Right lobe of liver (tissue), 6 donors: ENCODE data around the gene OLA1. TPM values are rescaled to one million over a fixed set of nuclear protein-coding genes. Genes with fewer than 3 reads are reported as not detected.
A peak's percentile ranks its signal among the peaks of the same experiment; 100 is the strongest.

Experiments used
- ATAC-seq, 4 donors: fragments of 200-7000 bp; cut with Tn5 transposase; one replicate each; pipeline ENCODE4 v1.9.1; 2020; ENCODE audit warnings: mild to moderate bottlenecking in 4 of 4, moderate library complexity in 4 of 4
- DNase-seq, 3 donors: peaks; one replicate each; pipeline ENCODE4 v3.0.0-alpha.2; 2020
- H3K27ac ChIP-seq, 3 donors: fragments of 200-600 bp; one replicate each; pipeline ENCODE4 v1.8.0; 2022
- H3K27me3 ChIP-seq, 2 donors: fragments of 200-600 bp; one replicate each; pipeline ENCODE4 v1.8.0; 2022
- H3K36me3 ChIP-seq, 4 donors: fragments of 200-600 bp; sonication (generic) in 1 of 4; one replicate each; pipeline versions ENCODE4 v1.5.1 to v1.8.0; 2017 to 2022; ENCODE audit warnings: control low read depth in 1 of 4
- H3K4me1 ChIP-seq, 4 donors: fragments of 200-600 bp; sonication (generic) in 1 of 4; one replicate each; pipeline versions ENCODE4 v1.5.1 to v1.8.0; 2017 to 2022; ENCODE audit warnings: control low read depth in 1 of 4
- H3K4me3 ChIP-seq, 3 donors: fragments of 200-600 bp; one replicate each; pipeline ENCODE4 v1.8.0; 2022
- H3K9me3 ChIP-seq, 4 donors: fragments of 200-600 bp; sonication (generic) in 1 of 4; one replicate each; pipeline versions ENCODE4 v1.5.1 to v1.8.0; 2017 to 2022; ENCODE audit warnings: control low read depth in 1 of 4
- POLR2A ChIP-seq: fragments of 450-650 bp; IDR thresholded peaks from one replicate; pipeline ENCODE4 v1.6.1; 2017; ENCODE audit warnings: antibody characterized with exemption, mild to moderate bottlenecking
- WGBS: methylation state at CpG from one replicate; pipeline ENCODE4 v1.1.6; 2018; ENCODE audit warnings: low coverage, low lambda C conversion rate; ENCODE audit not compliant: insufficient coverage; ENCODE audit errors: missing lambda C conversion rate; 5-methylcytosine and 5-hydroxymethylcytosine counted together
- intact Hi-C, 2 donors: fragments of 100-400 bp; cut with DNase I; formaldehyde crosslinking; loops; one replicate each; pipeline versions ENCODE4 v1.11.2 to v1.14.1; 2022
- total RNA-seq, 6 experiments: library from RNA; depleted of rRNA in 2 of 6; stranded (reverse); fragments of >200 nt in 2 of 6; fragmentation: NEBNext Ultra II Directional in 3 of 6; extraction: Animal tissue kit (Norgen Biotek cat#: 25700) in 3 of 6; gene quantifications; one replicate each; pipeline versions ENCODE4 v1.1.0 to v1.2.4, GENCODE V29; 2016 to 2023
- TF ChIP-seq, protein P1 (sequence below), 4 donors: fragments of 200-600 bp in 3 of 4; fragments of 450-650 bp in 1 of 4; IDR thresholded peaks; one replicate each; pipeline versions ENCODE4 v1.5.1 to v1.8.0; 2016 to 2022; ENCODE audit warnings: antibody characterized with exemption in 4 of 4, mild to moderate bottlenecking in 2 of 4
- donor health status: DM: no; HTN: yes; CAD: no.
- donor health status: DM: no; HTN: no; CAD: no.
- donor health status: DM: no; HTN: no; CAD: no.
- donor health status: DM: no; HTN: yes; CAD: no.
- donor health status: DM: no; HTN: yes; CAD: no.

OLA1 gene
- total RNA-seq, 6 experiments from 2014 or later, result 22.2 to 60.8 (median 38.6) TPM

DNA sequence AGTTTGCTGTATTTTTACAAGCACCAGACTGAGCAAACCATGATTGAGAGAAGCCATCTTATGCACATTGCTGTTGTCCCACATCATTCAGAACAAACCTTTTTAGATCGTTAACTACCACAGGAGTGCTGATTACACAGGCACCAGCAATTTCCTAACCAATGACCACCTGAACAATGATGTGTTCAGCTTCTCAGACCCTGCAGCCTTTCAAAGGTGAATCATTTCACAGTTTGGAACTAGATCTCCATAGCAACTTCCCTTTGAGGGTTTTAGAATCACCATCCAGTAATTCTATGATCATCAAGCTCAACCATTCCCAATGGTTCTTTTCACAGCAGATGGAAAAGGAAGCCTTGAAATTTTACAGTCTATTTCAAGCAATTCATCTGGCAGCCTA, 71.4 kb downstream of the OLA1 start:
- 100% methylated on average over 1 of the region's 1 CpG for WGBS
- H3K27ac ChIP-seq, result no peak overlapping the region
- no peak for TF ChIP-seq POLR2A
- TF ChIP-seq, protein P1, sequence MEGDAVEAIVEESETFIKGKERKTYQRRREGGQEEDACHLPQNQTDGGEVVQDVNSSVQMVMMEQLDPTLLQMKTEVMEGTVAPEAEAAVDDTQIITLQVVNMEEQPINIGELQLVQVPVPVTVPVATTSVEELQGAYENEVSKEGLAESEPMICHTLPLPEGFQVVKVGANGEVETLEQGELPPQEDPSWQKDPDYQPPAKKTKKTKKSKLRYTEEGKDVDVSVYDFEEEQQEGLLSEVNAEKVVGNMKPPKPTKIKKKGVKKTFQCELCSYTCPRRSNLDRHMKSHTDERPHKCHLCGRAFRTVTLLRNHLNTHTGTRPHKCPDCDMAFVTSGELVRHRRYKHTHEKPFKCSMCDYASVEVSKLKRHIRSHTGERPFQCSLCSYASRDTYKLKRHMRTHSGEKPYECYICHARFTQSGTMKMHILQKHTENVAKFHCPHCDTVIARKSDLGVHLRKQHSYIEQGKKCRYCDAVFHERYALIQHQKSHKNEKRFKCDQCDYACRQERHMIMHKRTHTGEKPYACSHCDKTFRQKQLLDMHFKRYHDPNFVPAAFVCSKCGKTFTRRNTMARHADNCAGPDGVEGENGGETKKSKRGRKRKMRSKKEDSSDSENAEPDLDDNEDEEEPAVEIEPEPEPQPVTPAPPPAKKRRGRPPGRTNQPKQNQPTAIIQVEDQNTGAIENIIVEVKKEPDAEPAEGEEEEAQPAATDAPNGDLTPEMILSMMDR (IDR thresholded peaks at IDR 0.05), result no peak
- intact Hi-C loops, result no loop called here
- no peaks in the 10 kb centered on the region for H3K9me3 ChIP-seq
- H3K4me3 ChIP-seq, result no peak overlapping the region
- H3K36me3 ChIP-seq, result no peaks in the 10 kb centered on the region
- DNase-seq (no peak), ATAC-seq (no peak)
- peaks cover 0 to 10% (median 4%) of the 10 kb centered on the region in 4 donors for H3K4me1 ChIP-seq
- H3K27me3 ChIP-seq, result no peaks in the 10 kb centered on the region

DNA sequence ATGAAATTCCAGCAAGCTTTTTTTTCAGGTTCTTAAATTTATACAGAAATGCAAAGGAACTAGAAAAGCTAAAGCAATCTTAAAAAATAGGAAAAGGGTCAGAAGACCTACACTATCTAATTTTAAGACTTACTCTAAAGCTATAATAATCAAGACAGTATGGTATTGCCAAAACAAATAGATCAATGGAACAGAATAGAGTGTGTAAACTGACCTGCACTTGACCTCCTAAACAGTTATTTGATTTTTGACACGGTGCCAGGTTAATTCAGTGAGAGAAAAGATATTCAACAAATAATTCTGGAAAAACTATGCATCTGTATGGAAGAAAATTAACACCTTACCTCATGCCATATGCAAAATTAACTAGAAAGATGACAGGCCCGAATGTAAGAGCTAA, 73.6 kb downstream of the OLA1 start:
- H3K27me3 ChIP-seq, result no peaks in the 10 kb centered on the region
- intact Hi-C loops, result no loop called here

DNA sequence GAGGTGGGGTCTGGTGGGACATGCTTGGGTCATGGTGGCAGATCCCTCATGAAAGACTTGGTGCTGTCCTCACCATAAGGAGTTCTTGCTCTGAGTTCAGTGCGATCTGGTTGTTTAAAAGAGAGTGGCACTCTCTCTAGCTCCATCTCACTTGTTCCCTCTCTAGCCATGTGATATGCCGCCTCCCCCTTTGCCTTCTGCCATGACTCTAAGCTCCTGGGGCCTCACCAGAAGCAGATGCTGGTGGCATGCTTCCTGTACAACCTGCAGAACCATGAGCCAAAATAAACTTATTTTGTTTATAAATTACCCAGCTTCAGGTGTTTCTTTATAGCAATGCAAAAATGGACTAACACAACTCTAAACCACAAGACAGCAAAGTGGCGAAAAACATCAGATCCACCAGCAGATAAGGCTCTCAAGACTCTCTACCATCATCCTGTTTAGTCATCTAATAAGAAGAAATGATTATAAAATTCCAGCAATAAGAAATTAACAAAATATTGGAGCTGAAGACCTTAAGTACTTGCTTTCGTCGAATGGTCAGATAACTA, 75.5 kb downstream of the OLA1 start:
- H3K27me3 ChIP-seq, result no peaks in the 10 kb centered on the region
- H3K36me3 ChIP-seq, result no peaks in the 10 kb centered on the region
- no peak overlapping the region for H3K27ac ChIP-seq
- DNase-seq (no peak), ATAC-seq (no peak)
- H3K4me1 ChIP-seq, result peaks cover 0 to 10% (median 4%) of the 10 kb centered on the region in 4 donors
- intact Hi-C loops, result no loop called here
- TF ChIP-seq, protein P1 (IDR thresholded peaks at IDR 0.05), result no peak
- no peak for TF ChIP-seq POLR2A
- H3K9me3 ChIP-seq, result peaks cover 0 to 11% (median 2%) of the 10 kb centered on the region in 4 donors
- WGBS, result 76% methylated on average over 3 of the region's 5 CpGs
- H3K4me3 ChIP-seq, result no peak overlapping the region

More for the DNA sequence above, 73.6 kb downstream of the OLA1 start:
- H3K4me1 ChIP-seq, result peaks cover 0 to 10% (median 4%) of the 10 kb centered on the region in 4 donors
- H3K9me3 ChIP-seq, result peaks cover 0 to 3% (median 0%) of the 10 kb centered on the region in 4 donors
- WGBS, result 45% methylated on average over 2 of the region's 2 CpGs
- DNase-seq (no peak), ATAC-seq (peak; percentile 64 to 90 (median 81))
- no peak overlapping the region for H3K27ac ChIP-seq
- no peaks in the 10 kb centered on the region for H3K36me3 ChIP-seq
- TF ChIP-seq, protein P1 (IDR thresholded peaks at IDR 0.05), result no peak
- no peak for TF ChIP-seq POLR2A
- H3K4me3 ChIP-seq, result no peak overlapping the region

DNA sequence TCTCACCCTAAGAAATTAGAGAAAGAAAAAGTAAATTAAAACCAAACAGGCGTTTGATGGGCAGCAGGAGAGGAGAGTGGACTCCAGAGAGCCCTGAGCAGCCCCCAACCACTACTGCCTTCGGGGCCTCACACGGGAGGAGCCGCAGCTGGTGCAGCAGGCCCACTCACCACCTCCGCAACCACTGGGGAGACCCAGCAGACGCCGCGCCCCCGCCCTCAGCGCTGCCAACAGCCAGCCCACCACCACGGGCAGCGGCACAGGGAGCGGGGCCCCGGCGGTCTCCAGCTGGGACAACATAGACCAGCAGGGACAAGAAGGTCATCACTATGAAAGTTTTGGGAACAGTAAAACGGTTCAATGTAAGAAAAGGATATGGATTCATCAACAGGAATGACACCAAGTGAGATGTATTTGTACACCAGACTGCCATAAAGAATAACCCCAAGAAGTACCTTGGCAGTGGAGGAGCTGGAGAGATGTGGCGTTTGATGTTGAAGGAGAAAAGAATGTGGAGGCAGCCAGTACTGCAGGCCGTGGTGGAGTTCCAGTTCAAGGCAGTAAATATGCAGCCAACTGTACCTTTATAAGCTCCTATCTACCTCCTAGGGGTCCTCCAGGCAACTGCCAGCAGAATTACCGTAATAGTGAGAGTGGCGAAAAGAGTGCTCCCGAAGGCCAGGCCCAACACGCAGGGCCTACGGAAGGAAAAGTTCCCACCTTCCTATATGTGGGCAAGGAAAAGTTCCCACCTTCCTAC, 76.5 kb downstream of the OLA1 start:
- Histone ChIP-seq H3K4me1 (peaks cover 0 to 10% (median 4%) of the 10 kb centered on the region in 4 donors), H3K9me3 (peaks cover 0 to 11% (median 2%) of the 10 kb centered on the region in 4 donors), H3K27ac (no peak overlapping the region), H3K4me3 (no peak overlapping the region), H3K36me3 (no peaks in the 10 kb centered on the region), H3K27me3 (no peaks in the 10 kb centered on the region)
- ATAC-seq (no peak), DNase-seq (no peak)
- intact Hi-C loops, result no loop called here
- TF ChIP-seq POLR2A, result no peak
- TF ChIP-seq, protein P1 (IDR thresholded peaks at IDR 0.05), result no peak
- WGBS, result 94% methylated on average over 15 of the region's 23 CpGs
